HG02798 (cell line): ENCODE measurements around the gene PYY.

Source experiments
- ATAC-seq: cut with Tn5 transposase; IDR thresholded peaks from one replicate; pipeline ENCODE4 v1.9.1; 2021; ENCODE audit warnings: mild to moderate bottlenecking; ENCODE audit not compliant: unreplicated experiment, poor library complexity

Gene PYY

DNA sequence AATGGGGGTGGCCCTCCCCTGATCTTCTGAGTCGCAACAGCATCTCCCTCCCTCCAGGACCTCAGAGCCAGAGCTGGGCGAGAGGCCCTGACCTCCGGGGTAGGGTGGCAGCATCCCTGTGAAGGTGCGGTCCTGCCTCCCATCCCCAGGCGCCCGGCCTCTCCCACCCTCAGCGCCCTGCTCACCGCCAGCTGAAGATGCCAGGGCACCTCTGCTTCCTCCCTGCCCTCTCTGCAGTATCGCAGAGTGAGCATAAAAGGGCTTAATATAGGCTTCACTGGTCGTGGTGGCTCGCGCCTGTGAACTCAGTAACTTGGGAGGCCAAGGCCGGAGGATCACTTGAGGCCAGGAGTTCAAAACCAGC lies 35.7 kb downstream of the PYY start:
- ATAC-seq = no peak

DNA sequence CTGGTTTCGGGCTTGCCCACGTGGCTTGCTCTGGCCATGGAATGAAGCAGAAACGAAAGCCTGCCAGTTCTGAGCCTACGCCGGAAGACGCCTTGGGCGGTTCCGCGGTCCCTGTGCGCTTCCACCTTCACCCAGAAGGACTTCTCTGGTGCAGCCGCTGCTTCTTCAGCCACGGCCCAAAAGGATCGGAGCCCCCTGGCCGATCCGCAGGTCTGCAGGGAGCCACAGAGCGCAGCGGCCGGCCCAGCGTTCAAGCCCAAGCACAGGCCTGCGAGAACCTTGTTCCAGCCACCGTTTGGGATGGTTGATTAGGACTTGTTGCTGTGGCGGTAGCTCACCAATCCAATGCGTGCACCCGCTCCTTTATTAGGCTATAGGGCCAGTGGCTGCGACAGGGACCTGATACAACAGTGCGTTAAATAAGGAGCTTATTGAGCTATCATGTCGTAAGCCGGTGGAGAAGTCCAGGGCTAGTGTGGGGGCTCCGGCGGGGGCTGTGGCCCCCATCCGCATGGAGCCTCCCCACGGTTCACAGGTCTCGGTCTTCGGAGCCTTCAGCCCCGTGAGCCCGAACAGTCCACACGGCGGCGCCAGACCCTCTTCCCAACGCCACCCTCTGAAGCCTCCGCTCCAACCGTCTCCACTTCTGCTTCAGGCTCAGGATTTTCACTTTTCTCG lies 36.3 kb downstream of the PYY start:
- ATAC-seq = no peak

DNA sequence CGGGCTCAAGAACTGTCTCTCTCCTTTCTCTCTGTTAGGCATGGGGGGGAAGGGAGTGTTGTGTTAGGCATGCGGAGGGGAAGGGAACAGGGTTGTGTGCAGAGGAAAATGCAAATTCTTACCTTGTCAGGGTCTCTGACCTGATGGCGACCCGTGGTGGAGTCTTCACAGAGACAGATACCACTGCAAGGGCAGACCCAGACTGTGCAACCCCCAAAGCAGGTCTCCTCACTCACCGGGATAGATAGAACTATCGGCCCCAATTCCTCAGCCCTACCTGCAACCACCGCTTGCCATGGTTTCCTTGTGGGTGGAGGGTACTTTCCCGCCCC lies 36.8 kb downstream of the PYY start:
- no peak for ATAC-seq

DNA sequence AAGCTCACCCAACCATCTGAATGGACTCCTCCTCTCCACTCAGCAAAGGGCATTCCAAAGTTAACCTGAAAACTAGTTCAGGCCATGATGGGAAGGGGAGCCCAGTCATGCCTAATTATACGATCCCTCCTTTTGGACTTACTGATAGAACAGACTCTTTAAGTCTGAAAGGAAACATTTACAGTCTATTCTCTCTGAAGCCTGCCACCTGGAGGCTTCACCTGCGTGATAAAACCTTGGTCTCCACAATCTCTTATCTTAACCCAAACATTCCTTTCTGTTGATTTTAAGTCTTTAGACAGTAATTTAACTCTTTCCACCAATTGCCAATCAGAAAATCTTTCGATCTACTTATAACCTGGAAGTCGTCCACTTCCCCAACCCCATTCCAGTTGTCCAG lies 37.4 kb downstream of the PYY start:
- ATAC-seq = no peak

DNA sequence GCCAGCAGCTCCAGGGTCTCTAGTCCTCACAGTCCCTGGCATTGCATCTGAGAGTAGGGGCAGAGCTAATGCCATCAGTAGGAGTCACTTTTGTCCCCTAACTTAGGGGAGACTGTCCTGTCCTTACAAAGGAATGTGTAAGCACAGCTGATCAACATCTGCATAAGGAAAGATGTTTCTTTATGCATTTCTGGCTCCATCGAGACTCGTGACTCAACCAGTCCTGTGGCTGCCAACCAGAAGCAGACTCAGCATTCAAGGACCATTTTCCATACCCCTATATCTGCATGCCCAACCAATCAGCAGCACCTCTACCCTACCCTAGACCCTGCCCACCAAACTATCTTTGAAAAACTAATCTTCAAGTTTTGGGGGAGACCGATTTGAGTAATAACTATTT lies 38.2 kb downstream of the PYY start:
- no peak for ATAC-seq

DNA sequence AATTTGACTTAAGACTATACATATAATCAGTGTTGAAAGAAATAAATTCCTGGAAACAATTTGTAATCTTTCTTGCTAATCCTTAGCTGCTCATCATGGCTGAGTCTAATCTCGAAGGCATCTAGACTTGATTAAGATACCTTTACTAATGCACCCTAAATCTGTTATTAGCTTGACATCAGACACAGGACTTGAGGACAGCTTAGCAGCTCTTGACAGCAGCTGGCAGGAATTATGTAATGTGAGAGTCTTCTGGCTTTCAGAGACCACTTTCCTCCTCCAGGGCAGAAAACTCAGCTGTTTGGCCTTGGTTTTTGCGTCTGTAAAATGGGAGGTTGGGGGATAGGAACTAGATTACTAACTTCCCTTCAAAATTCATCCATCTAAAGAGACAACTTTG lies 39.3 kb downstream of the PYY start:
- no peak for ATAC-seq

DNA sequence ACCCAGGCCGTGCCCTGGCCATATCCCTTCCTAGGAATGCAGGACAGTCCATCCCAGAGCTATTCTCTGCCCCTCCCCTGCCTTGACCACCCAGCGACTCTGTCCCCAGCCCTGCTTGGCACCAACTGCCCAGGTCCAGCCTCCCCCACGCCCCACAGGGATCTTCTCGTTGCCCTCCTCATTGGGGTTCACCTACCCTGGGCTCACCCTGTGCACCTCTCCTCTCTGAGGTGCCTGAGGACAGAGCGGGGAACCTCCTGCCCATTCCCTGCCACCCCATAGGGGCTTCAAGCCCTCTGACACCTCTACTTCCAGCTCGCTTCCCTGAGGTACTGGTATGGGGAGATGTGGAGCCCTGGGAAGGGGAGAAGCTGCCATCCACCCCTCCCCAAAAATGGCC lies 40.2 kb downstream of the PYY start:
- no peak for ATAC-seq

DNA sequence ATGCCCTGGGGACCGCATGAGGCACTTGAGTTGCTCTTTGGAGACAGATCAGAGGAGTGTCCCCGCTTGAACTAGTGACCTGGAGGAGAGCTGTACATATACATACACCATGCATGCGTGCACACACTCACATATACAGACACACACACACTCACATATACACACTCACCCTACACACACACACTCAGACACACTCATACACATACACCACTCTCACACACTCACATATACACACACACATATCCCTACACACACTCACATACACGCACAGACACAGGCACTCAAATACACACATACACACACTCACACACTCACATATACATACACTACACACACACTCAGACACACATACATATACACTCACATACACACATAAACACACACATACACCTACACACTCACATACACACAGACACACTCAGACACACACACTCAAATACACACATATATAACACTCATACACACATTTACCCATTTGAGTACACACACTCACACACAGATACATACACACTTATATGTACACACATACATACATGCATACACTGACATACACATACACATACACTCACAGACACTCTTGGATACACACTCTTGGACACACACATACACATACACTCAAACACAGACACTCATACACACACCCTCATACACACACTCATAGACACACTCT lies 41.0 kb downstream of the PYY start:
- no peak for ATAC-seq

DNA sequence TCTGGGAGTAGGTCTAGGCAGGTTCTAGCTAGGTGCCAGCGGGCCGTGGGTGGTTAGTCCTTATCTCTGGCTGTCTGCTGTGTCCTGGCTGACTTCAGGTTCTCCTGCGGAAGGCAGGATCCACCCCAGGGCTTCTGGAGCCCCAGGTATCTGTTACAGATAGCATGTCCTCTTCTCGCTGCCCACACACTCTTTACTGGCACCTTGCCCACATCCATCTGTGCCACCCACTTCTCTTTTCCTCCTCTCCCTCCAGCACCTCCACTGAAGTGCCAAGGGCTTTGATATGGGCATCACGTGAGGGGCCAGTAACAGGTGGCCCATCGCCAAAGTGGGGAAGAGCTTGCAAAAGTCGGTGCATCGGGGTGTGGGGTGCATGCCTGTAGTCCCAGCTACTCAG lies 41.8 kb downstream of the PYY start:
- ATAC-seq = no peak

DNA sequence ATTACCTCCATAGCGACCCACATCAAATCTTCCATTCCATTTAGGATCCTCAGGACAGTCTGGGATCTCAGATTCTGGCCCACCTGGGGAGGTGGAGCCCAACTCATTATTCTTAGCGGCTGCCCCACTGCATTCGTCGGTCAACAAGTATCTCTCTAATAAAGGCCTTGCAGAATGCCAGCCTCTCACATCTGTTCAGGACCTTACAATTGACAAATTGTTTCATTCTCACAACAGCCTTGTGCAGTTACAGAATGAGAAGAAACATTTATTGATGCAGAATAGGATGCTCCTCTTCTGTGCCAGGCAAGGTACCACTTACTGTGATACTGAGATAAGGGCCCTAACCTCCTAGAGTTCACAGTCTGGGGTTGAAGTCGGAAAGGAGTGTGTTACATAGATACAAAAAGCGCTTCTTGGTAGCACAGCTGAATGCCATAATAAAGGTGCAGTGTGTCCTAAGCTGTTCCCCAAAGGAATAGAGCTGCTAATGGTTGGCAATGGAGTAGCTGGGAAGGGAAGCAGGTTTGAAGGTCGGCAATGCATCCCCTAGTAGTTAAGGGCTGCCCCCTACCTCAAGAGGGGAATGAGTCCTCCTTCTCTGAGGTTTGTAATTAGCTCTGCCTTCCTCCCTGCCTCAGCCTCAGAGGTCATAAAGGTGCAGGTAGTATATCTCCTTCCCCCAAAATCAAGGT lies 44.1 kb downstream of the PYY start:
- ATAC-seq = no peak

DNA sequence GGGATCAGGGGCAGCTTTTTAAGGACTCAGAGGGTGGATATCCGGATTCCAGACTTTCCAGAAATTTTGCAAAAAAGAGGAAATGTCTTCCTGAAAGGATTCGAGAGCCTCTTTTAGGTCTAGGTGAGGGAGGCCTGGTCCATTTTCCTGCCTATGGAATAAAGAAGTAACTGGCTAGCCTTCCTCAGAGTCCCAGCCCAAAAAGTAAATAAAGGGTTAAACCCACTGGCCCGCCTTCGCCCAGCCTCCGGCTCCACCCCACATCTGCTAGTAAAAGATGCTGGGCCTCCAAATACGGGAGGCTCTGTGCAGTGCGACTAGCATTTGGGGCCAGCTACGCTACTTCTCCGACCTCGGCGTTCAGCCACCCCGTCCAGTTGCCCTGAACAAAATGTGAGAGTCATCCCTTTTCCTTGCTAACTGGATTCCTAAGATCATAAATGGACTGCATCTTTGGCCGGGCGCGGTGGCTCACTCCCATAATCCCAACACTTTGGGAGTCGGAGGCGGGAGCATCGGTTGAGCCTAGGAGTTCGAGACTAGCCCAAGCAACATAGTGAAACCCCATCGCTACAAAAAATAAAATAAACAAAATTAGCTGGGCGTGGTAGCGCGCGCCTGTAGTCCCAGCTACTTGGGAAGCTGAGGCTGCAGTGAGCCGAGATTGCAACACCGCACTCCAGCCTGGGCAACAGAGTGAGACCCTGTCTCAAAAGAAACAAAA lies 45.6 kb downstream of the PYY start:
- no peak for ATAC-seq

DNA sequence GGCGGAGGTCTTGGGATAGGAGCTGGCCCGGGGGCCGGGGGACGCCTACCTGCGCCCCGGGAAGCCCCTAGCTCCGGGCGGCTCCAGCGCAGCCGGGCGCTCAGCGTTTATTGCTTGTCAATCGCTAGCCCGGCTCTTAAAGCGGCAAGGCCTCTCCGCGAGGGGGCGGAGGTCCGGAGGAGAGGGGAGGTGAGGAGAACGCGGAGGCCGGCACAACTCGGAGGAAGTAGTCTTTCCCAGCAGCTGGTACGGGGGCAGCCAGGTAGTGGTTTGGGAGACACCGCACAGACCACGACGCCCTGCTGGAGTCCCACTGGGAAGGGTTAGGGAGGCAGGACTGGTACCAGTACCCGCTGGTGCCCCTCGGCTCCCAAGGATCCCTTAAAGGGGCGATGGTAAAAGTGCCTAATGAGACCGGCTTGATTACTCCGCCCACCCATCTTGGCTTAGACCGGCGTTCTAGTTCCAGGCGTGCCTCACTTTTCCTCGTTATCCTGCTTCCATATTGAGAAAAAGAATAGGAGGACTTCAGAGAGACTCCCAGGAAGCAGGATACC lies 46.2 kb downstream of the PYY start, which contains the start of gene MPP2:
Gene MPP2 (minus strand): TSS at position 112 of the 557 bp plus-strand sequence. CDS start 3,076 bp downstream, outside the sequence.
- no peak for ATAC-seq

DNA sequence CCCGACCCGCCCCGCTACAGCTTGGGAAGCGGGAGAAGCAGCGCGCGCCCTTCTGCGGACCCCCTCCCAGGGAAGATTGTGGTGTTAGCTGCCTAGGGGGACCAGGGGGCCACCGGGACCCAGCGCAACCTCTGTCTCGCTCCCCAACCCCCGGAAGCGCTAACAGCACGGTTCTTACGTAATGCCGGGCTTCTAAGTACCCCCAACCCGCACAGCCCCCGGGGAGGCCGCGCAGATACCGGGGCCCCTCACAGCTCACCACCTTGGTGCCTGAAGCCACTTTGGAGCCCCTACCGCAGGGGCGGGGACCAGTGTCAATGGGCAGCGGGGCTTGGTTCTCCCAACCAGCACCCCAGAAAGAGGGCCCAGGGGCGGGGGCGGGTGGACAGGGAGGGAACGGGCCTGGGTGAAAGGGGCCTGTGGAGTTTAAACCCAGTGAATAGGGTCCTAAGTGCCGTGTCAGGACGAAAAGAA lies 46.8 kb downstream of the PYY start:
- no peak for ATAC-seq

DNA sequence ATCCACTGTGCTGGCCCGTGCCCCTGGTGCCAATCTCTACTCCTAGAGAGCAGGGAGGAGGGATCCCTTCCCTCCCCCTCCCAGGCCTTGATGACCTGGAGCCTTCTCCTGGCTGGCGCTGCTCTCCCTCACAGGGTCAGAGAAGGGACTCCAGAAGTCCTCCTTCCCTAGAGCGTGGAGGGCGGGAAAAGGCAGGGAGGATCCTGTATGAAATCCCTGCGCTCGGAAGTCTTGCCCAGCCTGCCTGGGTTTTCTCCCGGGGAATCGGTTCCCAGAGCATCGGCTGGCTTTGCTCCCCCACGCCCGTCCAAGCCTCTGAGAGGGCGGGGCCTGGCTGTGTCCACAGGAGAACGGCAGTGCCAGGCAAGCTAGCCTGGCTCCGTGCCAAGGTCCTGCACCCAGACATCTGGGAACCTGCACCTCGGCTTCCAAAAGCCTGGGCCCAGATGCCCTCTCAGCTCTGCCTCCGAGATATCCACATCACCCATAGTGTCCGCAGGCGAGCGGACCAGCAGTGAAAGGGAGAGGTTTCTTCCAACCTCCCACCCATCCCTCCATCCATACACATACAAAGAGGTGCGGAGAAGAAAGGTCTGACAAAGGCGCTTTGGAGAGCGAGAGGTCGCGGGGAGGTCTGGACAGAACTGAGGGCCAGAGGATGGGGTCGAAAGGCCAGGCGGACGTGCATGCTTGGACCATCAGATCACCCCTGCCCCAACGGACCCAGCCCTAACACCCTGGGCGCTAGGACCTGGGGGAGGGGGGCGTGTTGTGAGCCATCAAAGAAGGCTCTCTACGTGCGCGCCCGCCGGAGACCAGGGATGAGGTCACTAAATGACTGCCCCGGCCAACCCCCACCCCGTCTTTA lies 47.5 kb downstream of the PYY start:
- ATAC-seq = no peak

DNA sequence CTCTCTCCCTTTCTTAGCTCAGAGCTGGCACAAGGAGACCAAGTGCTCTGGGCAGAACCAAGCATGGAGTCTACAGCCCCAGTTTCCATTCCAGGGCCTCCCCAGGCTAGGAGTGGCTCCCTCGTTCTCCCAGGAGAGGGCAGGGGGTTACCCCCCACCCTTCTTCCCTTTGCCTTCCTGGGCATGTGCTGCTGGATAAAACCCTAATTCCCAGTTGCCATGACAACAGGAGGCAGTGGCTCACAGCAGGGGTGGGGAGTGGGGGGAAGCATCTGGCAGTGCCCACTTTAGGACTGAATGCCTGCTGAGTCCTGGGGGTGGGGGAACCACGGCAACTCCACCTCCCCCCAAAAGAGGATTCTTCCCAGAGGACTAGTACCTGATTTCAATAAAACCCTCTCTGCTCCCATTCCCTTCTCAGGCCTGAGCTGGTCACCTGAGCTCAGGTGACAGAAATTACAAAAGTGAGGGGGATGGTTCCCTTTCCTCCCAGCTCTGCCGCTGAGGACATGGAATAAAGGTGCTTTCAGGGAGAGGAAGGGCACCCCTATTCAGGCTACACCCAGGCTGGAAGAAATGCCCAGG lies 48.2 kb downstream of the PYY start:
- no peak for ATAC-seq
